ENCODE data around the gene CCDC106.
A peak's percentile ranks its signal among the peaks of the same experiment; 100 is the strongest.

The CCDC106 gene

DNA sequence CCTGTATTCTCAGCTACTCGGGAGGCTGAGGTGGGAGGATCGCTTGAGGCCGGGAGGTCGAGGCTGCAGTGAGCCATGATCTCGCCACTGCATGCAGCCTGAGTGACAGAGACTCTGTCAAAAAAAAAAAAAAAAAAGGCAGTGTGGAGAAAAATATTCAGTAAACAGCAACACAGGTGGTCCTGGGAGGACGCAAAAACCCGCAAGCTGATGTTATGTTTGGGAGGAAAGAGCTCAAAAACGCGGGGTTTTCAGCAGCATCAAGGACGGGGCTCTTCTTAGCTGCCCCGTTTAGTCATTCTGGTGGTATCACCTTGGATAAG is 23.0 kb upstream of the CCDC106 start (continued):
- peak; percentile 2; the same call in 1 of the 2 replicates for TF ChIP-seq SP7 (tag by site-specific recombination; IDR thresholded peaks at IDR 0.05)
- no peak for TF ChIP-seq ZNF521 (tag by site-specific recombination; IDR thresholded peaks at IDR 0.05)
- TF ChIP-seq, protein P1, sequence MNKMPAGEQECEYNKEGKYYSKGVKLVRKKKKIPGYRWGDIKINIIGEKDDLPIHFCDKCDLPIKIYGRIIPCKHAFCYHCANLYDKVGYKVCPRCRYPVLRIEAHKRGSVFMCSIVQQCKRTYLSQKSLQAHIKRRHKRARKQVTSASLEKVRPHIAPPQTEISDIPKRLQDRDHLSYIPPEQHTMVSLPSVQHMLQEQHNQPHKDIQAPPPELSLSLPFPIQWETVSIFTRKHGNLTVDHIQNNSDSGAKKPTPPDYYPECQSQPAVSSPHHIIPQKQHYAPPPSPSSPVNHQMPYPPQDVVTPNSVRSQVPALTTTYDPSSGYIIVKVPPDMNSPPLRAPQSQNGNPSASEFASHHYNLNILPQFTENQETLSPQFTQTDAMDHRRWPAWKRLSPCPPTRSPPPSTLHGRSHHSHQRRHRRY (tag by site-specific recombination; IDR thresholded peaks at IDR 0.05), result no peak
- TF ChIP-seq ZBTB20 (tag by site-specific recombination; IDR thresholded peaks at IDR 0.05), result no peak
- TF ChIP-seq, protein P2, sequence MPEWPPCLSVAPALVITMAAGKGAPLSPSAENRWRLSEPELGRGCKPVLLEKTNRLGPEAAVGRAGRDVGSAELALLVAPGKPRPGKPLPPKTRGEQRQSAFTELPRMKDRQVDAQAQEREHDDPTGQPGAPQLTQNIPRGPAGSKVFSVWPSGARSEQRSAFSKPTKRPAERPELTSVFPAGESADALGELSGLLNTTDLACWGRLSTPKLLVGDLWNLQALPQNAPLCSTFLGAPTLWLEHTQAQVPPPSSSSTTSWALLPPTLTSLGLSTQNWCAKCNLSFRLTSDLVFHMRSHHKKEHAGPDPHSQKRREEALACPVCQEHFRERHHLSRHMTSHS (tag by site-specific recombination; IDR thresholded peaks at IDR 0.05), result no peak
- TF ChIP-seq ZNF658 (tag by site-specific recombination; IDR thresholded peaks at IDR 0.05), result no peak
- no peak for TF ChIP-seq REPIN1 (tag by site-specific recombination; IDR thresholded peaks at IDR 0.05; ENCODE audit: low read depth)
- no peak for TF ChIP-seq ZNF626 (tag by site-specific recombination; IDR thresholded peaks at IDR 0.05)
- TF ChIP-seq, protein P3, sequence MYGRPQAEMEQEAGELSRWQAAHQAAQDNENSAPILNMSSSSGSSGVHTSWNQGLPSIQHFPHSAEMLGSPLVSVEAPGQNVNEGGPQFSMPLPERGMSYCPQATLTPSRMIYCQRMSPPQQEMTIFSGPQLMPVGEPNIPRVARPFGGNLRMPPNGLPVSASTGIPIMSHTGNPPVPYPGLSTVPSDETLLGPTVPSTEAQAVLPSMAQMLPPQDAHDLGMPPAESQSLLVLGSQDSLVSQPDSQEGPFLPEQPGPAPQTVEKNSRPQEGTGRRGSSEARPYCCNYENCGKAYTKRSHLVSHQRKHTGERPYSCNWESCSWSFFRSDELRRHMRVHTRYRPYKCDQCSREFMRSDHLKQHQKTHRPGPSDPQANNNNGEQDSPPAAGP (tag by site-specific recombination; IDR thresholded peaks at IDR 0.05), result no peak
- no peak for TF ChIP-seq ZNF324 (tag by site-specific recombination; IDR thresholded peaks at IDR 0.05)
- no peak for TF ChIP-seq ZNF223 (tag by site-specific recombination; IDR thresholded peaks at IDR 0.05)
- no peak for TF ChIP-seq WT1 (tag by site-specific recombination; IDR thresholded peaks at IDR 0.05)
- TF ChIP-seq ZNF174 (tag by site-specific recombination; IDR thresholded peaks at IDR 0.05), result no peak
- TF ChIP-seq PRDM1 (tag by site-specific recombination; IDR thresholded peaks at IDR 0.05), result no peak
- TF ChIP-seq KLF10 (tag by site-specific recombination; IDR thresholded peaks at IDR 0.05), result no peak
- no peak for TF ChIP-seq HOXC10 (CRISPR knock-in tag; IDR thresholded peaks at IDR 0.05)
- TF ChIP-seq, protein P4, sequence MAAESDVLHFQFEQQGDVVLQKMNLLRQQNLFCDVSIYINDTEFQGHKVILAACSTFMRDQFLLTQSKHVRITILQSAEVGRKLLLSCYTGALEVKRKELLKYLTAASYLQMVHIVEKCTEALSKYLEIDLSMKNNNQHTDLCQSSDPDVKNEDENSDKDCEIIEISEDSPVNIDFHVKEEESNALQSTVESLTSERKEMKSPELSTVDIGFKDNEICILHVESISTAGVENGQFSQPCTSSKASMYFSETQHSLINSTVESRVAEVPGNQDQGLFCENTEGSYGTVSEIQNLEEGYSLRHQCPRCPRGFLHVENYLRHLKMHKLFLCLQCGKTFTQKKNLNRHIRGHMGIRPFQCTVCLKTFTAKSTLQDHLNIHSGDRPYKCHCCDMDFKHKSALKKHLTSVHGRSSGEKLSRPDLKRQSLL (tag by site-specific recombination; IDR thresholded peaks at IDR 0.05), result no peak
- TF ChIP-seq ZNF335 (tag by site-specific recombination; conservative IDR thresholded peaks at IDR 0.05), result peak; percentile 7; the same call in 1 of the 2 replicates
- no peak for TF ChIP-seq KLF8 (tag by site-specific recombination; IDR thresholded peaks at IDR 0.05)
- TF ChIP-seq, protein P5, sequence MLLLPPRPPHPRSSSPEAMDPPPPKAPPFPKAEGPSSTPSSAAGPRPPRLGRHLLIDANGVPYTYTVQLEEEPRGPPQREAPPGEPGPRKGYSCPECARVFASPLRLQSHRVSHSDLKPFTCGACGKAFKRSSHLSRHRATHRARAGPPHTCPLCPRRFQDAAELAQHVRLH (tag by site-specific recombination; IDR thresholded peaks at IDR 0.05), result no peak
- TF ChIP-seq ZNF121 (tag by site-specific recombination; IDR thresholded peaks at IDR 0.05), result no peak
- no peak for TF ChIP-seq ZNF785 (tag by site-specific recombination; IDR thresholded peaks at IDR 0.05)
- TF ChIP-seq, protein P6, sequence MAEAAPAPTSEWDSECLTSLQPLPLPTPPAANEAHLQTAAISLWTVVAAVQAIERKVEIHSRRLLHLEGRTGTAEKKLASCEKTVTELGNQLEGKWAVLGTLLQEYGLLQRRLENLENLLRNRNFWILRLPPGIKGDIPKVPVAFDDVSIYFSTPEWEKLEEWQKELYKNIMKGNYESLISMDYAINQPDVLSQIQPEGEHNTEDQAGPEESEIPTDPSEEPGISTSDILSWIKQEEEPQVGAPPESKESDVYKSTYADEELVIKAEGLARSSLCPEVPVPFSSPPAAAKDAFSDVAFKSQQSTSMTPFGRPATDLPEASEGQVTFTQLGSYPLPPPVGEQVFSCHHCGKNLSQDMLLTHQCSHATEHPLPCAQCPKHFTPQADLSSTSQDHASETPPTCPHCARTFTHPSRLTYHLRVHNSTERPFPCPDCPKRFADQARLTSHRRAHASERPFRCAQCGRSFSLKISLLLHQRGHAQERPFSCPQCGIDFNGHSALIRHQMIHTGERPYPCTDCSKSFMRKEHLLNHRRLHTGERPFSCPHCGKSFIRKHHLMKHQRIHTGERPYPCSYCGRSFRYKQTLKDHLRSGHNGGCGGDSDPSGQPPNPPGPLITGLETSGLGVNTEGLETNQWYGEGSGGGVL (tag by site-specific recombination; IDR thresholded peaks at IDR 0.05), result no peak
- no peak for TF ChIP-seq OSR2 (tag by site-specific recombination; IDR thresholded peaks at IDR 0.05)
- TF ChIP-seq, protein P7, sequence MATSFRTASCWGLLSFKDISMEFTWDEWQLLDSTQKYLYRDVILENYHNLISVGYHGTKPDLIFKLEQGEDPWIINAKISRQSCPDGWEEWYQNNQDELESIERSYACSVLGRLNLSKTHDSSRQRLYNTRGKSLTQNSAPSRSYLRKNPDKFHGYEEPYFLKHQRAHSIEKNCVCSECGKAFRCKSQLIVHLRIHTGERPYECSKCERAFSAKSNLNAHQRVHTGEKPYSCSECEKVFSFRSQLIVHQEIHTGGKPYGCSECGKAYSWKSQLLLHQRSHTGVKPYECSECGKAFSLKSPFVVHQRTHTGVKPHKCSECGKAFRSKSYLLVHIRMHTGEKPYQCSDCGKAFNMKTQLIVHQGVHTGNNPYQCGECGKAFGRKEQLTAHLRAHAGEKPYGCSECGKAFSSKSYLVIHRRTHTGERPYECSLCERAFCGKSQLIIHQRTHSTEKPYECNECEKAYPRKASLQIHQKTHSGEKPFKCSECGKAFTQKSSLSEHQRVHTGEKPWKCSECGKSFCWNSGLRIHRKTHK (tag by site-specific recombination; IDR thresholded peaks at IDR 0.05), result no peak
- no peak for TF ChIP-seq ZNF654 (tag by site-specific recombination; IDR thresholded peaks at IDR 0.05; ENCODE audit: low read depth)
- TF ChIP-seq ZNF530 (tag by site-specific recombination; IDR thresholded peaks at IDR 0.05; ENCODE audit: low read depth), result no peak
- TF ChIP-seq ZNF621 (tag by site-specific recombination; IDR thresholded peaks at IDR 0.05), result no peak
